PFSK-1 (cell line): ENCODE results near the gene CEP83.

ENCODE experiments used
- FOXP2 ChIP-seq: optimal IDR thresholded peaks from 2 replicates; pipeline ENCODE3; 2011; ENCODE audit warnings: borderline replicate concordance, control low read depth, inconsistent platforms; ENCODE audit not compliant: insufficient read depth; ENCODE audit errors: extremely low read length, extremely low read depth
- POLR2AphosphoS5 ChIP-seq: IDR thresholded peaks from 2 replicates; pipeline ENCODE4 v1.6.1; 2012; ENCODE audit warnings: low read depth, mild to moderate bottlenecking, control low read depth, low read length, moderate library complexity
- REST ChIP-seq, 2 experiments: IDR thresholded peaks; 2 replicates each; pipeline versions ENCODE4 v1.6.1 to v1.8.0; 2011 to 2012; ENCODE audit warnings: low read depth in 2 of 2, low read length in 2 of 2, control low read depth in 1 of 2, inconsistent platforms in 1 of 2, mild to moderate bottlenecking in 1 of 2, moderate library complexity in 1 of 2; ENCODE audit not compliant: insufficient read depth in 1 of 2
- SIN3A ChIP-seq: IDR thresholded peaks from 2 replicates; pipeline ENCODE4 v1.6.1; 2012; ENCODE audit warnings: mild to moderate bottlenecking, low read length, moderate library complexity, borderline replicate concordance; ENCODE audit not compliant: insufficient read depth
- TAF1 ChIP-seq: IDR thresholded peaks from 2 replicates; pipeline ENCODE4 v1.6.1; 2012; ENCODE audit warnings: low read length, control low read depth, borderline replicate concordance; ENCODE audit not compliant: insufficient read depth

DNA sequence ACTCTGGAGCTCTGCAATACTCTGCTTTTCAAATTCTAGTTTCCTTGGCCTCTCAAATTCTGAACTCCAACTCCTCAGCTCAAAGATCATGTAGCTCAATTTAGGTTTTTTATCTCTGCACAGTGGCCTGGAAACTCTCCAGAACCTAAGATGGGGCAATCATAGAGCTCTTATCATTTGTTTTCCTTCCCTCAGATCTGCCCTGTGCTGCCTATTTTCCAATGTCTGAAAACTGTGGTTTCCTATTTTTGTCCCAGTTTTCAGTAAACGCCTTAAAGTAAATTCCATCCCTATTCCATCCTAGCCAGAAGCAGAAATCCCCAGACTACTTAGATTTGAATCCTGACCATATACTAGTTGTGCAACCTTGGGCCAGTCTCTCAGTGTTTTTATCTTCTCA lies 73.2 kb downstream of the CEP83 start:
- TF ChIP-seq REST (IDR thresholded peaks at IDR 0.05; ENCODE audit: insufficient read depth in 1 of 2, low read depth in 2 of 2, low read length in 2 of 2) (no peak), SIN3A (no peak), POLR2AphosphoS5 (no peak), TAF1 (no peak), FOXP2 (no peak)
